Liver (tissue), 9 donors: ENCODE results near the gene EMP2. TPM values are rescaled to one million over a fixed set of nuclear protein-coding genes. Genes with fewer than 3 reads are reported as not detected.

Experiments
- DNase-seq: peaks from one replicate; pipeline ENCODE4 v3.0.0-alpha.2; 2017; ENCODE audit warnings: low spot score
- H3K27ac ChIP-seq, 2 donors: one replicate each; pipeline ENCODE4 v1.7.0; 2013; ENCODE audit warnings: inconsistent platforms in 2 of 2, low read length in 2 of 2, control low read depth in 1 of 2, low read depth in 1 of 2, mild to moderate bottlenecking in 1 of 2
- H3K27me3 ChIP-seq, 4 donors: one replicate each; pipeline versions ENCODE4 v1.6.1 to v1.7.0; 2013; ENCODE audit warnings: low read length in 3 of 4, inconsistent platforms in 1 of 4, mild to moderate bottlenecking in 1 of 4, moderate library complexity in 1 of 4; ENCODE audit not compliant: control insufficient read depth in 4 of 4, insufficient read depth in 4 of 4
- H3K36me3 ChIP-seq, 4 donors: one replicate each; pipeline versions ENCODE4 v1.6.1 to v1.7.0; 2013; ENCODE audit warnings: low read length in 3 of 4, mild to moderate bottlenecking in 3 of 4, low read depth in 1 of 4, moderate library complexity in 1 of 4; ENCODE audit not compliant: control insufficient read depth in 4 of 4, insufficient read depth in 3 of 4
- H3K4me1 ChIP-seq, 4 donors: one replicate each; pipeline versions ENCODE4 v1.6.1 to v1.7.0; 2013; ENCODE audit warnings: low read length in 3 of 4, mild to moderate bottlenecking in 3 of 4, moderate library complexity in 1 of 4; ENCODE audit not compliant: control insufficient read depth in 4 of 4, insufficient read depth in 4 of 4
- H3K4me3 ChIP-seq, 3 donors: one replicate each; pipeline versions ENCODE4 v1.6.1 to v1.7.0; 2013; ENCODE audit warnings: low read length in 3 of 3, control low read depth in 1 of 3, low read depth in 1 of 3, mild to moderate bottlenecking in 1 of 3
- H3K9ac ChIP-seq, 2 donors: one replicate each; pipeline ENCODE4 v1.7.0; 2013; ENCODE audit warnings: low read length in 2 of 2, mild to moderate bottlenecking in 2 of 2, moderate library complexity in 2 of 2, control low read depth in 1 of 2, low read depth in 1 of 2
- H3K9me3 ChIP-seq, 4 donors: one replicate each; pipeline versions ENCODE4 v1.6.1 to v1.7.0; 2013; ENCODE audit warnings: low read length in 3 of 4; ENCODE audit not compliant: control insufficient read depth in 4 of 4
- ATF3 ChIP-seq: IDR thresholded peaks from 2 replicates; pipeline ENCODE4 v1.6.1; 2016; ENCODE audit warnings: antibody characterized with exemption
- CTCF ChIP-seq: fragments of 150-350 bp; IDR thresholded peaks from 2 replicates; pipeline ENCODE4 v1.5.1; 2017; ENCODE audit warnings: improper control_type of control experiment, low read depth, low read length; ENCODE audit not compliant: missing input control
- EGR1 ChIP-seq, 2 donors: IDR thresholded peaks; 2 replicates each; pipeline ENCODE4 v1.6.1; 2016 to 2018; ENCODE audit warnings: antibody characterized with exemption in 2 of 2, low read depth in 2 of 2
- FOXA1 ChIP-seq: IDR thresholded peaks from 2 replicates; pipeline ENCODE4 v1.6.1; 2016; ENCODE audit warnings: antibody characterized with exemption
- FOXA2 ChIP-seq: IDR thresholded peaks from 2 replicates; pipeline ENCODE4 v1.6.1; 2016; ENCODE audit warnings: antibody characterized with exemption
- GABPA ChIP-seq, 2 donors: IDR thresholded peaks in 1 of 2; conservative IDR thresholded peaks in 1 of 2; 2 replicates each; pipeline ENCODE4 v1.6.1; 2016; ENCODE audit warnings: antibody characterized with exemption in 2 of 2, mild to moderate bottlenecking in 1 of 2, moderate library complexity in 1 of 2
- HNF4A ChIP-seq, 2 donors: conservative IDR thresholded peaks; 2 replicates each; pipeline ENCODE4 v1.6.1; 2016; ENCODE audit warnings: antibody characterized with exemption in 2 of 2, mild to moderate bottlenecking in 2 of 2
- HNF4G ChIP-seq: IDR thresholded peaks from 2 replicates; pipeline ENCODE4 v1.6.1; 2016; ENCODE audit warnings: antibody characterized with exemption
- JUND ChIP-seq, 2 donors: IDR thresholded peaks; 2 replicates each; pipeline ENCODE4 v1.6.1; 2016; ENCODE audit warnings: antibody characterized with exemption in 2 of 2
- MAX ChIP-seq: IDR thresholded peaks from 2 replicates; pipeline ENCODE4 v1.6.1; 2016; ENCODE audit warnings: antibody characterized with exemption
- NR2F2 ChIP-seq: IDR thresholded peaks from 2 replicates; pipeline ENCODE4 v1.6.1; 2016; ENCODE audit warnings: antibody characterized with exemption
- RAD21 ChIP-seq, 2 donors: IDR thresholded peaks; 2 replicates each; pipeline ENCODE4 v1.6.1; 2016; ENCODE audit warnings: antibody characterized with exemption in 2 of 2, mild to moderate bottlenecking in 2 of 2
- REST ChIP-seq: IDR thresholded peaks from 2 replicates; pipeline ENCODE4 v1.6.1; 2016; ENCODE audit warnings: antibody characterized with exemption, mild to moderate bottlenecking
- RXRA ChIP-seq, 2 donors: IDR thresholded peaks; 2 replicates each; pipeline ENCODE4 v1.6.1; 2017 to 2018; ENCODE audit warnings: antibody characterized with exemption in 2 of 2, mild to moderate bottlenecking in 1 of 2
- SP1 ChIP-seq: IDR thresholded peaks from 2 replicates; pipeline ENCODE4 v1.6.1; 2018; ENCODE audit warnings: antibody characterized with exemption, mild to moderate bottlenecking
- TAF1 ChIP-seq: conservative IDR thresholded peaks from 2 replicates; pipeline ENCODE4 v1.6.1; 2016; ENCODE audit warnings: antibody characterized with exemption, mild to moderate bottlenecking
- ZBTB33 ChIP-seq: IDR thresholded peaks from 2 replicates; pipeline ENCODE4 v1.6.1; 2016; ENCODE audit warnings: antibody characterized with exemption
- WGBS: extraction: QIAGEN DNeasy Blood & Tissue Kit; methylation state at CpG from one replicate; pipeline ENCODE4 v1.1.7; 2013; 5-methylcytosine and 5-hydroxymethylcytosine counted together
- polyA plus RNA-seq, 2 donors: library from polyadenylated mRNA; stranded (reverse) in 1 of 2; unstranded in 1 of 2; fragments of 200-250 nt in 1 of 2; fragments of >200 nt in 1 of 2; fragmentation: Nextera tagmentation in 1 of 2; extraction: Ambion mirVana in 1 of 2; gene quantifications; one replicate each; pipeline versions ENCODE4 v1.2.1 to v1.2.3, GENCODE V29; 2013 to 2015
- total RNA-seq, 2 donors: library from RNA; depleted of rRNA; stranded (reverse); fragments of >200 nt; gene quantifications; one replicate each; pipeline ENCODE4 v1.2.3, GENCODE V29; 2014
- donor health status: healthy.
- donor health status: healthy.
- donor health status: healthy.
- donor health status: healthy.
- donor health status: healthy.

EMP2 gene
- total and polyA plus RNA-seq, 4 donors: 6.2 to 138 (median 66.7) TPM

GRCh38 chr16:10600782-10601443 is 20.5 kb upstream of the EMP2 start:
- no peak for DNase-seq
- peaks cover 0 to 3% (median 0%) of the 10 kb centered on the region in 4 donors for H3K4me1 ChIP-seq
- no peaks in the 10 kb centered on the region for H3K9me3 ChIP-seq
- H3K27me3 ChIP-seq: no peaks in the 10 kb centered on the region
- no peak overlapping the region for H3K27ac ChIP-seq
- H3K36me3 ChIP-seq: no peaks in the 10 kb centered on the region
- WGBS: 88% methylated on average over 12 of the region's 12 CpGs
- TF ChIP-seq HNF4A (conservative IDR thresholded peaks at IDR 0.05) (no peak), JUND (IDR thresholded peaks at IDR 0.05) (no peak), RAD21 (IDR thresholded peaks at IDR 0.05) (no peak), FOXA2 (no peak), ATF3 (no peak), ZBTB33 (no peak), GABPA (IDR thresholded peaks at IDR 0.05 in 1 of 2, conservative IDR thresholded peaks at IDR 0.05 in 1 of 2) (no peak), NR2F2 (no peak), HNF4G (no peak), RXRA (IDR thresholded peaks at IDR 0.05) (no peak), FOXA1 (no peak), EGR1 (IDR thresholded peaks at IDR 0.05; ENCODE audit: low read depth in 2 of 2) (no peak), CTCF (no peak), TAF1 (no peak)
- no peak overlapping the region for H3K9ac ChIP-seq
- H3K4me3 ChIP-seq: no peak overlapping the region

- H3K9me3 ChIP-seq: no peaks in the 10 kb centered on the region
- no peak overlapping the region for H3K4me3 ChIP-seq
- no peak for TF ChIP-seq EGR1 (IDR thresholded peaks at IDR 0.05; ENCODE audit: low read depth in 2 of 2)
- no peak for TF ChIP-seq MAX
- no peak for TF ChIP-seq GABPA (IDR thresholded peaks at IDR 0.05 in 1 of 2, conservative IDR thresholded peaks at IDR 0.05 in 1 of 2)
- no peak for TF ChIP-seq SP1
- no peak for TF ChIP-seq FOXA1
- TF ChIP-seq HNF4A (conservative IDR thresholded peaks at IDR 0.05): no peak
- TF ChIP-seq FOXA2: no peak
- TF ChIP-seq REST: no peak
- TF ChIP-seq HNF4G: no peak
- no peaks in the 10 kb centered on the region for H3K27me3 ChIP-seq
- H3K36me3 ChIP-seq: no peaks in the 10 kb centered on the region
- no peak overlapping the region for H3K27ac ChIP-seq
- H3K4me1 ChIP-seq: peaks cover 0 to 3% (median 0%) of the 10 kb centered on the region in 4 donors
- DNase-seq: no peak
- H3K9ac ChIP-seq: no peak overlapping the region
- 90% methylated on average over 7 of the region's 7 CpGs for WGBS
Observed at GRCh38 chr16:10599626-10600025, 19.2 kb upstream of the EMP2 start.
